ENCODE results near the gene KCTD3. TPM values are rescaled to one million over a fixed set of nuclear protein-coding genes. Genes with fewer than 3 reads are reported as not detected.

KCTD3 gene
- total RNA-seq, 1 donor from 2014 or later, result 25.2 TPM

DNA sequence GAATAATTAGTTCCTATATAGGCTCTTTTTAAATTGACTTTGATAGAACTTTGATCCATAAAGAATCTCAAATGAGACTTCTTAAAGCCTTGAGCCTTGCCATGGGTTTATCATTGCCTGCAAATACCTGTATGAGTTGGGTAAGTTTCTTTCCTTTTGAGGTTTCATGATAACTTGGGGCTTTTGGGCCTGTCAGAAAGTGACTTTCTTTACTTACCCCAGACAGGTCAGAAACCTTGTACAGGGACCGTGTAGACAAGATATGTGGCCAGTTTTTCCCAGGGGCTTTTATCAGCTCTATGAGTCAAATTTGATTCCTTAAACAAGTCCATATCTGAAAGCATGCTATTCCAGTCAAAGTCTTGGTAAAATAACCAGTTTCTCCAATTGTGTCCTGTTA is 17.3 kb downstream of the KCTD3 start:
- Histone ChIP-seq H3K79me2 (ENCODE audit: insufficient read depth, low read length) (no peaks in the 10 kb centered on the region), H3K4me1 (ENCODE audit: insufficient read depth, low read length) (no peaks in the 10 kb centered on the region), H3K36me3 (ENCODE audit: insufficient read depth, low read length) (peaks cover 14% of the 10 kb centered on the region), H4K20me1 (ENCODE audit: insufficient read depth, low read length) (no peaks in the 10 kb centered on the region), H3K4me2 (ENCODE audit: low read length) (no peak overlapping the region), H3K9ac (ENCODE audit: low read length) (no peak overlapping the region), H3K4me3 (ENCODE audit: insufficient read depth, low read depth, low read length) (no peak overlapping the region), H2AFZ (ENCODE audit: low read depth, low read length) (no peak overlapping the region), H3K9me3 (ENCODE audit: insufficient read depth, low read depth, low read length) (no peaks in the 10 kb centered on the region), H3K27ac (ENCODE audit: low read depth, low read length) (no peak overlapping the region), H3K27me3 (ENCODE audit: insufficient read depth, low read length) (no peaks in the 10 kb centered on the region)
- H3K4me3 Mint-ChIP-seq (ENCODE audit: unreplicated experiment), result no peak overlapping the region
- FAIRE-seq (no peak), DNase-seq (ENCODE audit: low read depth) (no peak)
- H3K4me1 Mint-ChIP-seq (ENCODE audit: low read depth, unreplicated experiment), result peaks cover 6% of the 10 kb centered on the region
- H3K36me3 Mint-ChIP-seq (ENCODE audit: low read depth, unreplicated experiment), result peaks cover 8% of the 10 kb centered on the region
- no peaks in the 10 kb centered on the region for H3K9me3 Mint-ChIP-seq (ENCODE audit: unreplicated experiment)
- no peak for TF ChIP-seq EZH2 (IDR thresholded peaks at IDR 0.05; ENCODE audit: insufficient read depth, low read length)
- TF ChIP-seq CTCF (IDR thresholded peaks at IDR 0.05; ENCODE audit: insufficient read depth, low read depth, low read length), result no peak
- H3K27ac Mint-ChIP-seq (ENCODE audit: unreplicated experiment), result no peak overlapping the region
- no peaks in the 10 kb centered on the region for H3K27me3 Mint-ChIP-seq (ENCODE audit: low read depth, unreplicated experiment)

DNA sequence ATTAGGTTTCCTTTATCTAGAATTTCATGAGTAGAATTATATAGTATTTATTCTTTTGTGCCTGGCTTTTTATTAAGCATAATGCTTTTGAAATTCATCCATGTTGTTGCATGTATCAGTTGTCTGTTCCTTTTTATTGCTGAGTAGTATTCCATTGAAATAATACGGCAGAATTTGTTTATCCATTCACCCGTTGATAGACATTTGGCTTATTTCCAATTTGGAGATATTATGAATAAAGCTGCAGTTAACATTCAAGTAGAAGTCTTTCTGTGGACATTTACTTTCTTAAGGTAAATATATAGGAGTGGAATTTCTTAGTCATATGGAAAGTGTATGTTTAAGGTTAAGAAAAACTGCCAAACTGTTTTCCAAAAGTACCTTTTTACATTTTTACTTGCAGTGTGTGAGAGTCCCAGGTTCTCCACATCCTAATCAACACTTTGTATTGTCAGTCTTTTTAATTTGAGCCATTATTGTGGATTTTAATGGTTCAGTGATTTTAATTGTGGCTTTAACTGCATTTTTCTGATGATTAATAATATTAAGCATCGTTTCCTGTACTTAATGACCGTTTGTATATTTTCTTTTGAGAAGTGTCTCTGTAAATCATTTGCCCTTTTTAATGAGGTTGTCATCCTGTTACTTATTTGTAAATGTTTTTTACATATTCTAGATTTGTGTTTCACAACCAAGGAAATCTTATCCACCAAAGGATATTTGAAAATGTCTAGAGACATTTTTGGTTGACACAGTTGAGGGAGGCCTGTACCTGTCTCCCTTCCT is 22.7 kb downstream of the KCTD3 start:
- Histone ChIP-seq H2AFZ (ENCODE audit: low read depth, low read length) (no peak overlapping the region), H3K4me3 (ENCODE audit: insufficient read depth, low read depth, low read length) (no peak overlapping the region), H3K9ac (ENCODE audit: low read length) (no peak overlapping the region), H3K36me3 (ENCODE audit: insufficient read depth, low read length) (peaks cover 5% of the 10 kb centered on the region), H3K4me2 (ENCODE audit: low read length) (no peak overlapping the region), H3K4me1 (ENCODE audit: insufficient read depth, low read length) (peaks cover 7% of the 10 kb centered on the region), H3K9me3 (ENCODE audit: insufficient read depth, low read depth, low read length) (no peaks in the 10 kb centered on the region), H3K27me3 (ENCODE audit: insufficient read depth, low read length) (no peaks in the 10 kb centered on the region), H3K79me2 (ENCODE audit: insufficient read depth, low read length) (peaks cover 4% of the 10 kb centered on the region), H3K27ac (ENCODE audit: low read depth, low read length) (no peak overlapping the region), H4K20me1 (ENCODE audit: insufficient read depth, low read length) (no peaks in the 10 kb centered on the region)
- H3K27me3 Mint-ChIP-seq (ENCODE audit: low read depth, unreplicated experiment), result no peaks in the 10 kb centered on the region
- H3K4me1 Mint-ChIP-seq (ENCODE audit: low read depth, unreplicated experiment), result peaks cover 7% of the 10 kb centered on the region
- DNase-seq (ENCODE audit: low read depth) (no peak), FAIRE-seq (no peak)
- H3K9me3 Mint-ChIP-seq (ENCODE audit: unreplicated experiment), result no peaks in the 10 kb centered on the region
- no peak overlapping the region for H3K27ac Mint-ChIP-seq (ENCODE audit: unreplicated experiment)
- peaks cover 6% of the 10 kb centered on the region for H3K36me3 Mint-ChIP-seq (ENCODE audit: low read depth, unreplicated experiment)
- no peak overlapping the region for H3K4me3 Mint-ChIP-seq (ENCODE audit: unreplicated experiment)
- TF ChIP-seq EZH2 (IDR thresholded peaks at IDR 0.05; ENCODE audit: insufficient read depth, low read length) (no peak), CTCF (IDR thresholded peaks at IDR 0.05; ENCODE audit: insufficient read depth, low read depth, low read length) (no peak)
